ENCODE measurements around the gene SORCS2. TPM values are rescaled to one million over a fixed set of nuclear protein-coding genes. Genes with fewer than 3 reads are reported as not detected.

The SORCS2 gene
- polyA plus RNA-seq, 1 of the 3 experiments (the other 2 are of a cell fraction): 1.6 TPM

- no peak overlapping the region for H3K9ac ChIP-seq
- H3K4me3 ChIP-seq (ENCODE audit: low read depth in 2 of 2, low read length in 1 of 2): no peak overlapping the region
- no peaks in the 10 kb centered on the region for H4K20me1 ChIP-seq (ENCODE audit: insufficient read depth)
- H3K27ac ChIP-seq (ENCODE audit: low read depth in 2 of 2, low read length in 1 of 2): no peak overlapping the region
- ChIA-PET CTCF (interaction anchor here (0.8 to 1.3 kb wide), 2 partner anchors 10 to 13 kb away, joined by 3 read pairs; no protein-coding TSS in a partner anchor), POLR2A (no interaction called here)
- H3K4me1 ChIP-seq (ENCODE audit: control insufficient read depth in 1 of 2, insufficient read depth in 2 of 2, low read depth in 1 of 2, low read length in 1 of 2): 0 out of 4 replicates have a peak, but pooled peaks cover 0 to 7% of the 10 kb centered on the region in 2 experiments
- no peak for TF ChIP-seq FOSL2 (IDR thresholded peaks at IDR 0.05; ENCODE audit: borderline replicate concordance, low read depth)
- no peak for TF ChIP-seq RFX5 (IDR thresholded peaks at IDR 0.05; ENCODE audit: low read length)
- no peak for TF ChIP-seq MAX (IDR thresholded peaks at IDR 0.05; ENCODE audit: low read depth)
- no peak for TF ChIP-seq IRF3 (IDR thresholded peaks at IDR 0.05; ENCODE audit: low read depth, low read length)
- TF ChIP-seq EP300 (IDR thresholded peaks at IDR 0.05; ENCODE audit: borderline replicate concordance in 1 of 2, low read depth in 1 of 2, low read length in 1 of 2): no peak
- no peak for TF ChIP-seq CTCF (IDR thresholded peaks at IDR 0.05)
- TF ChIP-seq RAD21 (IDR thresholded peaks at IDR 0.05; ENCODE audit: low read length): no peak
- no peak for TF ChIP-seq SMC3 (IDR thresholded peaks at IDR 0.05; ENCODE audit: low read depth, low read length)
- TF ChIP-seq EZH2phosphoT487 (IDR thresholded peaks at IDR 0.05; ENCODE audit: borderline replicate concordance, low read depth): no peak
- TF ChIP-seq RXRA (IDR thresholded peaks at IDR 0.05; ENCODE audit: borderline replicate concordance, low read depth): no peak
- no peak for TF ChIP-seq REST (IDR thresholded peaks at IDR 0.05; ENCODE audit: low read depth, low read length)
- TF ChIP-seq GATA2 (CRISPR knock-in tag; IDR thresholded peaks at IDR 0.05): no peak
- no peak for TF ChIP-seq GABPA (IDR thresholded peaks at IDR 0.05; ENCODE audit: low read depth)
- TF ChIP-seq USF2 (IDR thresholded peaks at IDR 0.05; ENCODE audit: borderline replicate concordance, low read depth, low read length): no peak
- TF ChIP-seq ZBTB33 (IDR thresholded peaks at IDR 0.05; ENCODE audit: borderline replicate concordance, low read depth): no peak
- no peak for TF ChIP-seq PBX3 (IDR thresholded peaks at IDR 0.05)
- H3K4me2 ChIP-seq: no peak overlapping the region
- H3K9me3 ChIP-seq: no peaks in the 10 kb centered on the region
- 93% methylated on average over 16 of the region's 18 CpGs for WGBS (ENCODE audit: low lambda C conversion rate)
- no peak for DNase-seq
- H3K36me3 ChIP-seq (replicated peaks in 1 of 2; ENCODE audit: control insufficient read depth in 1 of 2, insufficient read depth in 2 of 2, low read length in 1 of 2): no peaks in the 10 kb centered on the region
- no peaks in the 10 kb centered on the region for H3K27me3 ChIP-seq (ENCODE audit: insufficient read depth)
- H2AFZ ChIP-seq (ENCODE audit: low read depth): no peak overlapping the region
- peaks cover 4% of the 10 kb centered on the region for H3F3A ChIP-seq (replicated peaks; ENCODE audit: insufficient read depth)
- H3K79me2 ChIP-seq (ENCODE audit: insufficient read depth): no peaks in the 10 kb centered on the region
- no peaks in the 10 kb centered on the region for H3K9me2 ChIP-seq
These were observed 156.9 kb downstream of the SORCS2 start for GRCh38 chr4:7348946-7349900.

All from SK-N-SH (cell line).